HEK293 (cell line): ENCODE measurements around the gene FYB2.

Source experiments
- CTCF ChIA-PET: fragments of 350-600 bp; formaldehyde crosslinking; extraction: SDS; loops from one replicate; lab custom pipeline; 2021; ENCODE audit warnings: antibody characterized with exemption; lab: Yijun Ruan, JAX
- POLR2A ChIA-PET: fragments of 300-600 bp; formaldehyde crosslinking; extraction: SDS; loops from one replicate; lab custom pipeline; 2020; ENCODE audit warnings: antibody characterized with exemption, inconsistent platforms; lab: Yijun Ruan, JAX
- H3K27ac ChIP-seq: fragments of 200-500 bp; sonication (Bioruptor generic); 2 replicates; pipeline ENCODE4 v1.5.1; 2014; ENCODE audit warnings: low read depth, low read length, control low read depth, inconsistent platforms; ENCODE audit errors: extremely low read depth
- H3K36me3 ChIP-seq, 2 experiments: fragments of 200-500 bp in 1 of 2; sonication (Bioruptor generic) in 1 of 2; 1 replicate in 1 of 2; 2 replicates in 1 of 2; pipeline ENCODE4 v1.5.1; 2014 to 2017; ENCODE audit warnings: inconsistent platforms in 2 of 2, low read length in 2 of 2; ENCODE audit not compliant: control insufficient read depth in 2 of 2, insufficient read depth in 1 of 2
- H3K4me1 ChIP-seq: fragments of 200-500 bp; sonication (Bioruptor generic); 2 replicates; pipeline ENCODE4 v1.5.1; 2014; ENCODE audit warnings: mild to moderate bottlenecking, low read length, inconsistent platforms; ENCODE audit not compliant: control insufficient read depth, insufficient read depth
- H3K4me3 ChIP-seq: 2 replicates; pipeline ENCODE4 v1.5.1; 2011; ENCODE audit warnings: low read depth, mild to moderate bottlenecking, control low read depth, low read length, moderate library complexity
- H3K9me3 ChIP-seq: fragments of 200-500 bp; sonication (Bioruptor generic); 2 replicates; pipeline ENCODE4 v1.5.1; 2014; ENCODE audit warnings: low read depth, low read length, inconsistent platforms; ENCODE audit not compliant: control insufficient read depth, insufficient read depth
- BCL11A ChIP-seq: fragments of 450-650 bp; formaldehyde crosslinking; IDR thresholded peaks from 2 replicates; pipeline ENCODE4 v1.5.1; 2016; ENCODE audit warnings: low read depth, missing biosample characterization, missing genetic modification characterization
- GLIS2 ChIP-seq: fragments of 450-650 bp; formaldehyde crosslinking; IDR thresholded peaks from 2 replicates; pipeline ENCODE4 v1.5.1; 2016; ENCODE audit warnings: missing biosample characterization, missing genetic modification characterization
- MYNN ChIP-seq: fragments of 450-650 bp; formaldehyde crosslinking; IDR thresholded peaks from 2 replicates; pipeline ENCODE4 v1.5.1; 2016; ENCODE audit warnings: missing biosample characterization, missing genetic modification characterization, borderline replicate concordance
- SP2 ChIP-seq: fragments of 450-650 bp; formaldehyde crosslinking; IDR thresholded peaks from 2 replicates; pipeline ENCODE4 v1.5.1; 2016; ENCODE audit warnings: missing biosample characterization, missing genetic modification characterization
- TRIM28 ChIP-seq: IDR thresholded peaks from 2 replicates; pipeline ENCODE4 v1.6.1; 2011; ENCODE audit warnings: low read length, control low read depth, borderline replicate concordance
- WT1 ChIP-seq: fragments of 450-650 bp; formaldehyde crosslinking; IDR thresholded peaks from 2 replicates; pipeline ENCODE4 v1.5.1; 2016; ENCODE audit warnings: missing biosample characterization, missing genetic modification characterization
- ZEB2 ChIP-seq: fragments of 450-650 bp; formaldehyde crosslinking; IDR thresholded peaks from 2 replicates; pipeline ENCODE4 v1.5.1; 2016; ENCODE audit warnings: missing biosample characterization, missing genetic modification characterization
- ZIC2 ChIP-seq: fragments of 450-650 bp; formaldehyde crosslinking; IDR thresholded peaks from 2 replicates; pipeline ENCODE4 v1.5.1; 2016; ENCODE audit warnings: missing biosample characterization, missing genetic modification characterization
- ZNF10 ChIP-seq: fragments of 450-650 bp; formaldehyde crosslinking; IDR thresholded peaks from 2 replicates; pipeline ENCODE4 v1.5.1; 2017; ENCODE audit warnings: missing biosample characterization, missing genetic modification characterization
- ZNF133 ChIP-seq: fragments of 450-650 bp; formaldehyde crosslinking; IDR thresholded peaks from 2 replicates; pipeline ENCODE4 v1.5.1; 2016; ENCODE audit warnings: missing biosample characterization, missing genetic modification characterization
- ZNF138 ChIP-seq: fragments of 450-650 bp; formaldehyde crosslinking; IDR thresholded peaks from 2 replicates; pipeline ENCODE4 v1.5.1; 2016; ENCODE audit warnings: missing biosample characterization, missing genetic modification characterization, borderline replicate concordance
- ZNF146 ChIP-seq: fragments of 450-650 bp; formaldehyde crosslinking; IDR thresholded peaks from 2 replicates; pipeline ENCODE4 v1.5.1; 2016; ENCODE audit warnings: missing biosample characterization, missing genetic modification characterization
- ZNF24 ChIP-seq: fragments of 450-650 bp; formaldehyde crosslinking; IDR thresholded peaks from 2 replicates; pipeline ENCODE4 v1.5.1; 2016; ENCODE audit warnings: missing biosample characterization, missing genetic modification characterization
- ZNF501 ChIP-seq: fragments of 450-650 bp; formaldehyde crosslinking; IDR thresholded peaks from 2 replicates; pipeline ENCODE4 v1.5.1; 2016; ENCODE audit warnings: missing biosample characterization, missing genetic modification characterization
- ZNF521 ChIP-seq: fragments of 450-650 bp; formaldehyde crosslinking; IDR thresholded peaks from 2 replicates; pipeline ENCODE4 v1.5.1; 2017; ENCODE audit warnings: missing biosample characterization, mild to moderate bottlenecking, missing genetic modification characterization
- ZNF561 ChIP-seq: fragments of 450-650 bp; IDR thresholded peaks from 2 replicates; pipeline ENCODE4 v1.5.1; 2018; ENCODE audit warnings: missing biosample characterization, missing genetic modification characterization, borderline replicate concordance
- ZNF600 ChIP-seq: fragments of 450-650 bp; formaldehyde crosslinking; IDR thresholded peaks from 2 replicates; pipeline ENCODE4 v1.5.1; 2016; ENCODE audit warnings: missing biosample characterization, missing genetic modification characterization
- ZNF768 ChIP-seq: fragments of 450-650 bp; formaldehyde crosslinking; IDR thresholded peaks from 2 replicates; pipeline ENCODE4 v1.5.1; 2018; ENCODE audit warnings: missing biosample characterization, mild to moderate bottlenecking, missing genetic modification characterization
- ZNF843 ChIP-seq: fragments of 450-650 bp; formaldehyde crosslinking; IDR thresholded peaks from 2 replicates; pipeline ENCODE4 v1.5.1; 2016; ENCODE audit warnings: missing biosample characterization, missing genetic modification characterization
- TF ChIP-seq, protein P1 (sequence below): fragments of 450-650 bp; formaldehyde crosslinking; IDR thresholded peaks from 2 replicates; pipeline ENCODE4 v1.5.1; 2017; ENCODE audit warnings: missing biosample characterization, mild to moderate bottlenecking, missing genetic modification characterization, moderate library complexity
- TF ChIP-seq, protein P2 (sequence below): fragments of 450-650 bp; formaldehyde crosslinking; IDR thresholded peaks from 2 replicates; pipeline ENCODE4 v1.5.1; 2016; ENCODE audit warnings: missing biosample characterization, missing genetic modification characterization
- TF ChIP-seq, protein P3 (sequence below): fragments of 450-650 bp; formaldehyde crosslinking; conservative IDR thresholded peaks from 2 replicates; pipeline ENCODE4 v1.5.1; 2016; ENCODE audit warnings: low read depth, missing biosample characterization, missing genetic modification characterization
- TF ChIP-seq, protein P4 (sequence below): sonication (generic); formaldehyde crosslinking; IDR thresholded peaks from 2 replicates; pipeline ENCODE4 v1.8.1; 2022; ENCODE audit warnings: mild to moderate bottlenecking, moderate library complexity, missing genetic modification reagents
- TF ChIP-seq, protein P5 (sequence below): fragments of 450-650 bp; formaldehyde crosslinking; IDR thresholded peaks from 2 replicates; pipeline ENCODE4 v1.5.1; 2016; ENCODE audit warnings: missing biosample characterization, missing genetic modification characterization

Gene FYB2

DNA sequence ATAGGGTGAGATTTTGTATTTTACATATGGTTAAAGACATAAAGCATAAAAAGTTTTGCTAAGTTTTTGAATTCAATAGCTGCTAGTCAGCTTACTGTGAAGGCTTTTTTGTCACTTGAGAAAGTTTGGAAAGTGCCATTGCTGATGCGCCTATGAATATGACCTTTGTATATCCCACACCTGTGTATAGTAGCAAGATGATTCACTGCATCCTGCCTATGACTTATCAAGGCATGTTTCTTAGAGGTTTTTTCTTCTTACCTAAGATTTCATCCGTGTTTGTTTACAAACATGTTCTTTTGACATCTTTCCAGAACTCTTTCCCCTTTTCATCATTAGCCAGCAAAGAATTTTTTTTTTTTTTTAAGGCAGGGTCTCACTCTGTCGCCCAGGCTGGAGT, 122.5 kb downstream of the FYB2 start:
- no peak for TF ChIP-seq ZNF138 (tag by site-specific recombination)
- TF ChIP-seq, protein P1, sequence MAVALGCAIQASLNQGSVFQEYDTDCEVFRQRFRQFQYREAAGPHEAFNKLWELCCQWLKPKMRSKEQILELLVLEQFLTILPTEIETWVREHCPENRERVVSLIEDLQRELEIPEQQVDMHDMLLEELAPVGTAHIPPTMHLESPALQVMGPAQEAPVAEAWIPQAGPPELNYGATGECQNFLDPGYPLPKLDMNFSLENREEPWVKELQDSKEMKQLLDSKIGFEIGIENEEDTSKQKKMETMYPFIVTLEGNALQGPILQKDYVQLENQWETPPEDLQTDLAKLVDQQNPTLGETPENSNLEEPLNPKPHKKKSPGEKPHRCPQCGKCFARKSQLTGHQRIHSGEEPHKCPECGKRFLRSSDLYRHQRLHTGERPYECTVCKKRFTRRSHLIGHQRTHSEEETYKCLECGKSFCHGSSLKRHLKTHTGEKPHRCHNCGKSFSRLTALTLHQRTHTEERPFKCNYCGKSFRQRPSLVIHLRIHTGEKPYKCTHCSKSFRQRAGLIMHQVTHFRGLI (tag by site-specific recombination) = no peak
- TF ChIP-seq ZNF561 (tag by site-specific recombination) = no peak
- TF ChIP-seq, protein P2, sequence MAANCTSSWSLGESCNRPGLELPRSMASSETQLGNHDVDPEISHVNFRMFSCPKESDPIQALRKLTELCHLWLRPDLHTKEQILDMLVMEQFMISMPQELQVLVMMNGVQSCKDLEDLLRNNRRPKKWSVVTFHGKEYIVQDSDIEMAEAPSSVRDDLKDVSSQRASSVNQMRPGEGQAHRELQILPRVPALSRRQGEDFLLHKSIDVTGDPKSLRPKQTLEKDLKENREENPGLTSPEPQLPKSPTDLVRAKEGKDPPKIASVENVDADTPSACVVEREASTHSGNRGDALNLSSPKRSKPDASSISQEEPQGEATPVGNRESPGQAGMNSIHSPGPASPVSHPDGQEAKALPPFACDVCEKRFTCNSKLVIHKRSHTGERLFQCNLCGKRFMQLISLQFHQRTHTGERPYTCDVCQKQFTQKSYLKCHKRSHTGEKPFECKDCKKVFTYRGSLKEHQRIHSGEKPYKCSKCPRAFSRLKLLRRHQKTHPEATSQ = no peak
- TF ChIP-seq ZNF768 (tag by site-specific recombination) = no peak
- no peaks in the 10 kb centered on the region for H3K4me1 ChIP-seq
- no peak overlapping the region for H3K27ac ChIP-seq
- POLR2A ChIA-PET = no interaction called here
- no peaks in the 10 kb centered on the region for H3K9me3 ChIP-seq
- peaks cover 23 to 24% of the 10 kb centered on the region in 2 experiments for H3K36me3 ChIP-seq
- no peak overlapping the region for H3K4me3 ChIP-seq
- CTCF ChIA-PET = interaction anchor here (0.5 to 0.7 kb wide), 2 partner anchors 57 to 755 kb away, joined by 4 to 5 read pairs; no protein-coding TSS in a partner anchor

DNA sequence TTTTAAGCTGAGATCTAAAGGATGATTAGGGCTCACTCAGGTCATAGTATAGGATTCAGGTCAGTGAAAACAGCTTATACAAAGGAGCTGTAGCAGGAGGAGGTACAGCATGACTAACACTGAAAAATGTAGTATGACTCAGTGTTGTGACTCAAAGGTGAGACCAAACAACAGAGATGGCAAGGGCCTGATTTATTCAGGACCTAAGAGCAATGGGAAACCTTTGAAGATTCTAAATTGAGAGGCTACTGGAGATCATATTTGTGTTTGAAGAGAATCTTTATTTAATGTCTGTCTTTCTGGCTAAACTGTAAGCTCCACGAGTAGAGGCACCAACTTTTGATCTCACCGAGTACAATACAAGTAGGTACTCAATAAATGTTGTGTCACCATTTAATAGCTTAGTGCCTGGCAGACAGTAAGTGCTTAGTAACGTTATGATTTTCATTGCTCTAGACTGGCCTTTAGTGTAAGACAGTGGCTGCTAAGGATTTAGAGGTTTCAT, 130.6 kb downstream of the FYB2 start:
- ChIA-PET CTCF (interaction anchor here (0.7 to 1.8 kb wide), 2 partner anchors 15 to 20 kb away, joined by 3 to 7 read pairs; no protein-coding TSS in a partner anchor), POLR2A (interaction anchor here (1.0 kb wide), 1 partner anchor 11 kb away, joined by 3 read pairs; no protein-coding TSS in a partner anchor)
- TF ChIP-seq ZNF133 (tag by site-specific recombination) (no peak), ZNF10 (tag by site-specific recombination) (0 out of 2 replicates have a peak, but pooled peaks have one; percentile 17), ZNF768 (tag by site-specific recombination) (no peak), TRIM28 (no peak; the same call in 1 of the 2 replicates), ZNF600 (tag by site-specific recombination) (peak; percentile 55), BCL11A (tag by site-specific recombination) (no peak), ZNF146 (tag by site-specific recombination) (peak; percentile 9; the same call in 1 of the 2 replicates), ZNF24 (tag by site-specific recombination) (peak; percentile 58; the same call in 1 of the 2 replicates), GLIS2 (tag by site-specific recombination) (no peak), ZIC2 (no peak), MYNN (tag by site-specific recombination) (0 out of 2 replicates have a peak, but pooled peaks have one; percentile 14), ZNF521 (no peak), ZEB2 (tag by site-specific recombination) (peak; percentile 43; the same call in 1 of the 2 replicates), ZNF501 (tag by site-specific recombination) (peak; percentile 61; the same call in 1 of the 2 replicates), ZNF843 (tag by site-specific recombination) (peak; percentile 81), SP2 (no peak), WT1 (tag by site-specific recombination) (no peak)
- TF ChIP-seq, protein P3, sequence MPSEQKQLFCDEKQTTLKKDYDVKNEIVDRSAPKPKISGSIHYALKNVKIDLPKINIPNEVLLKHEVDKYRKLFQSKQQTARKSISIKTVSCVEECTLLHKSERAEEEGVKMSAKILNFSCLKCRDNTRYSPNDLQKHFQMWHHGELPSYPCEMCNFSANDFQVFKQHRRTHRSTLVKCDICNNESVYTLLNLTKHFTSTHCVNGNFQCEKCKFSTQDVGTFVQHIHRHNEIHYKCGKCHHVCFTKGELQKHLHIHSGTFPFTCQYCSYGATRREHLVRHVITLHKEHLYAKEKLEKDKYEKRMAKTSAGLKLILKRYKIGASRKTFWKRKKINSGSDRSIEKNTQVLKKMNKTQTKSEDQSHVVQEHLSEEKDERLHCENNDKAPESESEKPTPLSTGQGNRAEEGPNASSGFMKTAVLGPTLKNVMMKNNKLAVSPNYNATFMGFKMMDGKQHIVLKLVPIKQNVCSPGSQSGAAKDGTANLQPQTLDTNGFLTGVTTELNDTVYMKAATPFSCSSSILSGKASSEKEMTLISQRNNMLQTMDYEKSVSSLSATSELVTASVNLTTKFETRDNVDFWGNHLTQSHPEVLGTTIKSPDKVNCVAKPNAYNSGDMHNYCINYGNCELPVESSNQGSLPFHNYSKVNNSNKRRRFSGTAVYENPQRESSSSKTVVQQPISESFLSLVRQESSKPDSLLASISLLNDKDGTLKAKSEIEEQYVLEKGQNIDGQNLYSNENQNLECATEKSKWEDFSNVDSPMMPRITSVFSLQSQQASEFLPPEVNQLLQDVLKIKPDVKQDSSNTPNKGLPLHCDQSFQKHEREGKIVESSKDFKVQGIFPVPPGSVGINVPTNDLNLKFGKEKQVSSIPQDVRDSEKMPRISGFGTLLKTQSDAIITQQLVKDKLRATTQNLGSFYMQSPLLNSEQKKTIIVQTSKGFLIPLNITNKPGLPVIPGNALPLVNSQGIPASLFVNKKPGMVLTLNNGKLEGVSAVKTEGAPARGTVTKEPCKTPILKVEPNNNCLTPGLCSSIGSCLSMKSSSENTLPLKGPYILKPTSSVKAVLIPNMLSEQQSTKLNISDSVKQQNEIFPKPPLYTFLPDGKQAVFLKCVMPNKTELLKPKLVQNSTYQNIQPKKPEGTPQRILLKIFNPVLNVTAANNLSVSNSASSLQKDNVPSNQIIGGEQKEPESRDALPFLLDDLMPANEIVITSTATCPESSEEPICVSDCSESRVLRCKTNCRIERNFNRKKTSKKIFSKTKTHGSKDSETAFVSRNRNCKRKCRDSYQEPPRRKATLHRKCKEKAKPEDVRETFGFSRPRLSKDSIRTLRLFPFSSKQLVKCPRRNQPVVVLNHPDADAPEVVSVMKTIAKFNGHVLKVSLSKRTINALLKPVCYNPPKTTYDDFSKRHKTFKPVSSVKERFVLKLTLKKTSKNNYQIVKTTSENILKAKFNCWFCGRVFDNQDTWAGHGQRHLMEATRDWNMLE = 0 out of 2 replicates have a peak, but pooled peaks have one; percentile 21
- TF ChIP-seq, protein P4, sequence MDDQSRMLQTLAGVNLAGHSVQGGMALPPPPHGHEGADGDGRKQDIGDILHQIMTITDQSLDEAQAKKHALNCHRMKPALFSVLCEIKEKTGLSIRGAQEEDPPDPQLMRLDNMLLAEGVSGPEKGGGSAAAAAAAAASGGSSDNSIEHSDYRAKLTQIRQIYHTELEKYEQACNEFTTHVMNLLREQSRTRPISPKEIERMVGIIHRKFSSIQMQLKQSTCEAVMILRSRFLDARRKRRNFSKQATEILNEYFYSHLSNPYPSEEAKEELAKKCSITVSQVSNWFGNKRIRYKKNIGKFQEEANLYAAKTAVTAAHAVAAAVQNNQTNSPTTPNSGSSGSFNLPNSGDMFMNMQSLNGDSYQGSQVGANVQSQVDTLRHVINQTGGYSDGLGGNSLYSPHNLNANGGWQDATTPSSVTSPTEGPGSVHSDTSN (CRISPR knock-in tag) = no peak
- TF ChIP-seq, protein P5, sequence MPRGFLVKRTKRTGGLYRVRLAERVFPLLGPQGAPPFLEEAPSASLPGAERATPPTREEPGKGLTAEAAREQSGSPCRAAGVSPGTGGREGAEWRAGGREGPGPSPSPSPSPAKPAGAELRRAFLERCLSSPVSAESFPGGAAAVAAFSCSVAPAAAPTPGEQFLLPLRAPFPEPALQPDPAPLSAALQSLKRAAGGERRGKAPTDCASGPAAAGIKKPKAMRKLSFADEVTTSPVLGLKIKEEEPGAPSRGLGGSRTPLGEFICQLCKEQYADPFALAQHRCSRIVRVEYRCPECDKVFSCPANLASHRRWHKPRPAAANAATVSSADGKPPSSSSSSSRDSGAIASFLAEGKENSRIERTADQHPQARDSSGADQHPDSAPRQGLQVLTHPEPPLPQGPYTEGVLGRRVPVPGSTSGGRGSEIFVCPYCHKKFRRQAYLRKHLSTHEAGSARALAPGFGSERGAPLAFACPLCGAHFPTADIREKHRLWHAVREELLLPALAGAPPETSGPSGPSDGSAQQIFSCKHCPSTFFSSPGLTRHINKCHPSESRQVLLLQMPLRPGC (tag by site-specific recombination) = peak; percentile 62

More for the DNA sequence above, 130.6 kb downstream of the FYB2 start:
- H3K4me1 ChIP-seq = peaks cover 7% of the 10 kb centered on the region; the same call in 1 of the 2 replicates
- 0 out of 2 replicates have a peak overlapping the region, but pooled peaks have one; percentile 6 for H3K27ac ChIP-seq
- peaks cover 3 to 4% of the 10 kb centered on the region in 2 experiments; a peak in 1 of 3 replicates for H3K36me3 ChIP-seq
- no peaks in the 10 kb centered on the region for H3K9me3 ChIP-seq
- no peak overlapping the region for H3K4me3 ChIP-seq
